Lung microvascular endothelial cell (primary cell): ENCODE data around the gene TLCD2. TPM values are rescaled to one million over a fixed set of nuclear protein-coding genes. Genes with fewer than 3 reads are reported as not detected.
"Not testable (repeated sequence)": the region's sequence is repeated elsewhere in the genome, so short reads cannot be mapped to it uniquely, and the experiment has no call there.

Source experiments
- DNase-seq, 2 donors: peaks; one replicate each; pipeline versions ENCODE4 v3.0.0 to v3.0.0-alpha.2; 2010; ENCODE audit warnings: low read depth in 2 of 2
- total RNA-seq: library from RNA; depleted of rRNA; stranded (reverse); fragments of >200 nt; gene quantifications from 2 replicates; pipeline ENCODE4 v1.2.1, GENCODE V29; 2014

The TLCD2 gene
- total RNA-seq, 1 donor from 2014 or later = 1.2 TPM

GRCh38 chr17:1736348-1737281, 26.4 kb upstream of the TLCD2 start:
- DNase-seq = peak; percentile 29 to 68

- no peak for DNase-seq
These were observed 25.7 kb upstream of the TLCD2 start for GRCh38 chr17:1735834-1736347.

- no peak for DNase-seq
These were observed 25.2 kb upstream of the TLCD2 start for GRCh38 chr17:1735418-1735817.

GRCh38 chr17:1733759-1734158, 23.6 kb upstream of the TLCD2 start:
- no peak for DNase-seq

- DNase-seq = no peak
These were observed 22.7 kb upstream of the TLCD2 start for GRCh38 chr17:1732833-1733321.

- no peak for DNase-seq
These were observed 22.2 kb upstream of the TLCD2 start for GRCh38 chr17:1732241-1732832.

- no peak for DNase-seq
These were observed 21.0 kb upstream of the TLCD2 start for GRCh38 chr17:1731194-1731506.

GRCh38 chr17:1730326-1731193, 20.4 kb upstream of the TLCD2 start:
- DNase-seq = peak in 1 of 2 donors; percentile 67

- no peak for DNase-seq
These were observed 19.8 kb upstream of the TLCD2 start for GRCh38 chr17:1729966-1730325.

- no peak for DNase-seq
These were observed 17.9 kb upstream of the TLCD2 start for GRCh38 chr17:1727876-1728630.

- no peak for DNase-seq
These were observed 17.1 kb upstream of the TLCD2 start for GRCh38 chr17:1727258-1727789.

- no peak for DNase-seq
These were observed 16.6 kb upstream of the TLCD2 start for GRCh38 chr17:1726626-1727257.

- DNase-seq = no peak
These were observed 15.7 kb upstream of the TLCD2 start for GRCh38 chr17:1725642-1726511.

- peak in 1 of 2 donors; percentile 28 for DNase-seq
These were observed 14.9 kb upstream of the TLCD2 start for GRCh38 chr17:1724869-1725641.

- peak; percentile 84 to 91 for DNase-seq
These were observed 14.2 kb upstream of the TLCD2 start, which contains the start of gene WDR81 for GRCh38 chr17:1724351-1724868. Gene WDR81, plus strand, starts transcription at chr17:1724704. Its CDS starts 256 bp downstream, at chr17:1724960.

- not testable (repeated sequence) for DNase-seq
These were observed 11.8 kb upstream of the TLCD2 start for GRCh38 chr17:1722022-1722421.

GRCh38 chr17:1720856-1721386, 10.7 kb upstream of the TLCD2 start:
- DNase-seq = peak; percentile 63 to 74
